Smooth muscle cell (in vitro differentiated cells): ENCODE measurements around the gene ASB5. TPM values are rescaled to one million over a fixed set of nuclear protein-coding genes. Genes with fewer than 3 reads are reported as not detected.
A peak's percentile ranks its signal among the peaks of the same experiment; 100 is the strongest.

Source experiments
- DNase-seq: peaks from one replicate; lab custom pipeline; 2025; ENCODE audit not compliant: unreplicated experiment; lab: John Stamatoyannopoulos, UW
- H2AFZ ChIP-seq: fragments of 200-600 bp; sonication (generic); 2 replicates; pipeline ENCODE4 v1.6.0; 2016; ENCODE audit warnings: antibody characterized with exemption, low read depth, mild to moderate bottlenecking
- H3F3A ChIP-seq: fragments of 200-600 bp; sonication (generic); 2 replicates; pipeline ENCODE4 v1.6.0; 2017; ENCODE audit warnings: antibody characterized with exemption, low read depth
- H3K27ac ChIP-seq: fragments of 200-600 bp; sonication (generic); 2 replicates; pipeline ENCODE4 v1.5.1; 2016; ENCODE audit warnings: low read depth, mild to moderate bottlenecking
- H3K27me3 ChIP-seq: fragments of 200-600 bp; sonication (generic); 2 replicates; pipeline ENCODE4 v1.6.1; 2016; ENCODE audit warnings: low read depth, mild to moderate bottlenecking
- H3K36me3 ChIP-seq: fragments of 200-600 bp; sonication (generic); 2 replicates; pipeline ENCODE4 v1.5.1; 2016; ENCODE audit warnings: low read depth
- H3K4me1 ChIP-seq: fragments of 200-600 bp; sonication (generic); 2 replicates; pipeline ENCODE4 v1.5.1; 2016; ENCODE audit warnings: low read depth
- H3K4me2 ChIP-seq: fragments of 200-600 bp; sonication (generic); 2 replicates; pipeline ENCODE4 v1.6.0; 2016; ENCODE audit warnings: mild to moderate bottlenecking
- H3K4me3 ChIP-seq: fragments of 200-600 bp; sonication (generic); 2 replicates; pipeline ENCODE4 v1.5.1; 2016; ENCODE audit warnings: mild to moderate bottlenecking
- H3K79me2 ChIP-seq: fragments of 200-600 bp; sonication (generic); 2 replicates; pipeline ENCODE4 v1.6.0; 2016; ENCODE audit warnings: low read depth, mild to moderate bottlenecking
- H3K9ac ChIP-seq: fragments of 200-600 bp; sonication (generic); 2 replicates; pipeline ENCODE4 v1.6.0; 2016; ENCODE audit warnings: low read depth
- H3K9me3 ChIP-seq: fragments of 200-600 bp; sonication (generic); replicated peaks from 2 replicates; pipeline ENCODE4 v1.5.1; 2016; ENCODE audit warnings: low read depth
- H4K20me1 ChIP-seq: fragments of 200-600 bp; sonication (generic); 2 replicates; pipeline ENCODE4 v1.6.0; 2016; ENCODE audit warnings: low read depth
- CTCF ChIP-seq: fragments of 200-600 bp; sonication (generic); IDR thresholded peaks from 2 replicates; pipeline ENCODE4 v1.5.1; 2017; ENCODE audit warnings: borderline replicate concordance, mild to moderate bottlenecking, antibody characterized with exemption; ENCODE audit not compliant: insufficient read depth, poor library complexity, severe bottlenecking
- WGBS: methylation state at CpG from one replicate; pipeline ENCODE4 v1.1.7; 2016; ENCODE audit warnings: low lambda C conversion rate; 5-methylcytosine and 5-hydroxymethylcytosine counted together
- polyA plus RNA-seq: library from polyadenylated mRNA; unstranded; fragments of >200 nt; fragmentation: Nextera tagmentation; extraction: Ambion mirVana; gene quantifications from 2 replicates; pipeline ENCODE4 v1.2.1, GENCODE V29; 2016
- total RNA-seq: library from RNA; depleted of rRNA; stranded (reverse); fragments of >200 nt; gene quantifications from 2 replicates; pipeline ENCODE4 v1.2.3, GENCODE V29; 2014

The ASB5 gene
- total and polyA plus RNA-seq, 2 experiments from 2014 or later: 0.18 TPM; not detected in 1

GRCh38 chr4:176191974-176192373 is 77.0 kb downstream of the ASB5 start:
- H4K20me1 ChIP-seq: no peaks in the 10 kb centered on the region
- no peaks in the 10 kb centered on the region for H3K27me3 ChIP-seq
- H3K9me3 ChIP-seq: no peaks in the 10 kb centered on the region
- H3K27ac ChIP-seq: no peak overlapping the region
- H3F3A ChIP-seq: no peaks in the 10 kb centered on the region
- H3K4me3 ChIP-seq: no peak overlapping the region
- H3K36me3 ChIP-seq: no peaks in the 10 kb centered on the region
- H3K9ac ChIP-seq: no peak overlapping the region
- no peak for DNase-seq
- H3K4me1 ChIP-seq: no peaks in the 10 kb centered on the region
- no peak for TF ChIP-seq CTCF
- 41% methylated on average over 1 of the region's 1 CpG for whole genome bisulfite sequencing
- H3K79me2 ChIP-seq: no peaks in the 10 kb centered on the region
- peak overlapping the region; percentile 38 for H2AFZ ChIP-seq
- H3K4me2 ChIP-seq: no peak overlapping the region

GRCh38 chr4:176189891-176190795 is 78.9 kb downstream of the ASB5 start:
- H3K27ac ChIP-seq: no peak overlapping the region
- DNase-seq: no peak
- no peak for TF ChIP-seq CTCF
- H3K9ac ChIP-seq: no peak overlapping the region
- no peaks in the 10 kb centered on the region for H3K79me2 ChIP-seq
- H3K9me3 ChIP-seq: no peaks in the 10 kb centered on the region
- H3K27me3 ChIP-seq: no peaks in the 10 kb centered on the region
- no peak overlapping the region for H3K4me2 ChIP-seq
- H3F3A ChIP-seq: no peaks in the 10 kb centered on the region
- no peaks in the 10 kb centered on the region for H4K20me1 ChIP-seq
- H3K4me1 ChIP-seq: no peaks in the 10 kb centered on the region
- no peak overlapping the region for H3K4me3 ChIP-seq
- 89% methylated on average over 11 of the region's 11 CpGs for WGBS
- H2AFZ ChIP-seq: no peak overlapping the region
- no peaks in the 10 kb centered on the region for H3K36me3 ChIP-seq

GRCh38 chr4:176188654-176189053 is 80.4 kb downstream of the ASB5 start:
- Histone ChIP-seq H4K20me1 (no peaks in the 10 kb centered on the region), H3K27me3 (no peaks in the 10 kb centered on the region), H3K4me1 (no peaks in the 10 kb centered on the region), H3K27ac (no peak overlapping the region), H3K9me3 (no peaks in the 10 kb centered on the region), H3K36me3 (no peaks in the 10 kb centered on the region), H3K4me3 (no peak overlapping the region), H2AFZ (no peak overlapping the region), H3K4me2 (no peak overlapping the region), H3K9ac (no peak overlapping the region), H3K79me2 (no peaks in the 10 kb centered on the region), H3F3A (no peaks in the 10 kb centered on the region)
- no peak for DNase-seq
- TF ChIP-seq CTCF: no peak

GRCh38 chr4:176187624-176188023 is 81.4 kb downstream of the ASB5 start:
- Histone ChIP-seq H4K20me1 (no peaks in the 10 kb centered on the region), H3K9ac (no peak overlapping the region), H3K27ac (no peak overlapping the region), H3K4me2 (no peak overlapping the region), H3F3A (no peaks in the 10 kb centered on the region), H3K4me3 (no peak overlapping the region), H3K79me2 (no peaks in the 10 kb centered on the region), H3K4me1 (no peaks in the 10 kb centered on the region), H3K36me3 (no peaks in the 10 kb centered on the region), H3K27me3 (no peaks in the 10 kb centered on the region), H2AFZ (no peak overlapping the region), H3K9me3 (no peaks in the 10 kb centered on the region)
- DNase-seq: no peak
- 43% methylated on average over 2 of the region's 2 CpGs for whole genome bisulfite sequencing
- no peak for TF ChIP-seq CTCF
